Measurements from ENCODE around the gene ART1. TPM values are rescaled to one million over a fixed set of nuclear protein-coding genes. Genes with fewer than 3 reads are reported as not detected.

Gene ART1
- total and polyA plus RNA-seq, 11 donors, result 0.33 to 3.3 (median 0.61) TPM; not detected in 3

DNA sequence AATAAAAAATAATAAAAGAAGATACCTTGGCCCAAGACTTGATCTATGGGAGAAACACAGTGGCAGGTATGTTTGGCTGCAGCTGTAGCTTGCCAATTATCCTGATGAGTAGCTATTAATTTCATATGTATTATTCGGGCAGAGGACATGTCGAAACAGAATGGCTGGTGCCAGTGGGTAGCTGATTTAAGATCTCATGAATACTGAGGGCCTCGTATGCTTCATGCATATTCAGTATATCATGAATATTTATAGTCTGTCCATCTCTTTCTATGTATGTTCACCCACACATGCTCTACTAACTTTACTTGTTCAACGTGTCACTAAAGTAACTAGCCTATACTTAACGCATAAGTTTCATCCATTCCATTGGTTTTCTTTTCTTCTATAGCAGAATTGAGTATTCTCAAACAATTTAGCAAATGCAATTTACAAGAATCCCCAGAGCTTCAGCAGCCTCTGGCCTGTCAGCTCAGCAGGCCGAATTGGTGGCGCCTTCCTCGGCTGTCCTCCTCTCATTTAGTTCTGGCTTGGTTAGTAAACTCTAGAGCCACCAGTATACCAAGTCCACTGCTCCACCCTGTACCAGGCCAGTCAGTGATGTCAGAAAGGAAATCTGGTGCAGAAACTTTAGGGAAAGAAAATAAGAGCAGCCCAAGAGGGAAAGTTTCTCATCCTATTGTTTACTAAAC, 21.0 kb upstream of the ART1 start:
- intact Hi-C loops (cut with DNase I), result no loop called here
- Histone ChIP-seq H3K27ac (no peak overlapping the region), H3K4me1 (no peaks in the 10 kb centered on the region), H3K27me3 (no peaks in the 10 kb centered on the region), H3K36me3 (no peaks in the 10 kb centered on the region), H3K4me3 (no peak overlapping the region), H3K9me3 (no peaks in the 10 kb centered on the region)
- no peak for DNase-seq
- TF ChIP-seq CTCF (IDR thresholded peaks at IDR 0.05) (no peak), POLR2A (IDR thresholded peaks at IDR 0.05) (no peak)
- ATAC-seq, result no peak
- 56 to 72% (median 65%) methylated on average over 8 of the region's 8 CpGs for WGBS, 4 donors

GRCh38 chr11:3626250-3626960, 18.5 kb upstream of the ART1 start:
- WGBS, 4 donors, result 81 to 85% (median 83%) methylated on average over 20 to 23 of the region's 23 CpGs
- H3K36me3 ChIP-seq, result no peaks in the 10 kb centered on the region
- no peaks in the 10 kb centered on the region for H3K9me3 ChIP-seq
- peak in 3 of 4 donors; percentile 29 to 67 (median 49) for ATAC-seq
- peak; percentile 53 to 81 (median 69) for DNase-seq
- no peak overlapping the region for H3K27ac ChIP-seq
- no peaks in the 10 kb centered on the region for H3K27me3 ChIP-seq
- no peaks in the 10 kb centered on the region for H3K4me1 ChIP-seq
- TF ChIP-seq CTCF (IDR thresholded peaks at IDR 0.05) (no peak), POLR2A (IDR thresholded peaks at IDR 0.05) (no peak)
- peak overlapping the region in 4 of 12 donors; percentile 15 to 45 (median 24) for H3K4me3 ChIP-seq
- intact Hi-C loops (cut with DNase I), result no loop called here

- DNase-seq, result no peak
- intact Hi-C loops (cut with DNase I), result no loop called here
- Histone ChIP-seq H3K9me3 (no peaks in the 10 kb centered on the region), H3K27me3 (no peaks in the 10 kb centered on the region), H3K27ac (no peak overlapping the region), H3K4me1 (no peaks in the 10 kb centered on the region), H3K36me3 (no peaks in the 10 kb centered on the region), H3K4me3 (no peak overlapping the region)
- TF ChIP-seq CTCF (IDR thresholded peaks at IDR 0.05) (no peak), POLR2A (IDR thresholded peaks at IDR 0.05) (no peak)
- ATAC-seq, result peak in 1 of 4 donors; percentile 23
- 86 to 95% (median 92%) methylated on average over 1 of the region's 1 CpG for WGBS, 4 donors
These were observed 17.6 kb upstream of the ART1 start for GRCh38 chr11:3627291-3627690.

GRCh38 chr11:3631331-3631730, 13.6 kb upstream of the ART1 start:
- Histone ChIP-seq H3K4me1 (no peaks in the 10 kb centered on the region), H3K27me3 (no peaks in the 10 kb centered on the region), H3K36me3 (no peaks in the 10 kb centered on the region), H3K27ac (peak overlapping the region in 1 of 12 donors; percentile 52), H3K4me3 (no peak overlapping the region), H3K9me3 (no peaks in the 10 kb centered on the region)
- DNase-seq (no peak), ATAC-seq (peak in 3 of 4 donors; percentile 33 to 60 (median 49))
- no peak for TF ChIP-seq CTCF (IDR thresholded peaks at IDR 0.05)
- TF ChIP-seq POLR2A (IDR thresholded peaks at IDR 0.05), result no peak
- WGBS, 4 donors, result 65 to 72% (median 71%) methylated on average over 4 of the region's 4 CpGs
- intact Hi-C loops (cut with DNase I), result no loop called here
